Vagina (tissue), 2 donors: ENCODE results near the gene UGT1A3. TPM values are rescaled to one million over a fixed set of nuclear protein-coding genes. Genes with fewer than 3 reads are reported as not detected.
A peak's percentile ranks its signal among the peaks of the same experiment; 100 is the strongest.

Source experiments
- DNase-seq, 2 donors: peaks; one replicate each; pipeline ENCODE4 v3.0.0-alpha.2; 2017; ENCODE audit errors: extremely low spot score in 2 of 2
- H3K27ac ChIP-seq: fragments of 200-600 bp; sonication (generic); one replicate; pipeline ENCODE4 v1.5.1; 2019
- H3K27me3 ChIP-seq: fragments of 200-600 bp; sonication (generic); one replicate; pipeline ENCODE4 v1.5.1; 2019
- H3K36me3 ChIP-seq, 2 donors: fragments of 200-600 bp; sonication (generic); one replicate each; pipeline ENCODE4 v1.5.1; 2017 to 2019
- H3K4me1 ChIP-seq: fragments of 200-600 bp; sonication (generic); one replicate; pipeline ENCODE4 v1.5.1; 2019
- H3K4me3 ChIP-seq, 2 donors: fragments of 200-600 bp; sonication (generic); 1 replicate in 1 of 2; 2 replicates in 1 of 2; pipeline ENCODE4 v1.5.1; 2016 to 2019
- H3K9me3 ChIP-seq: fragments of 200-600 bp; sonication (generic); one replicate; pipeline ENCODE4 v1.5.1; 2019
- POLR2A ChIP-seq, 2 donors: fragments of 450-650 bp; IDR thresholded peaks; one replicate each; pipeline ENCODE4 v1.6.1; 2017; ENCODE audit warnings: antibody characterized with exemption in 2 of 2, mild to moderate bottlenecking in 2 of 2, moderate library complexity in 2 of 2
- POLR2AphosphoS5 ChIP-seq, 2 donors: sonication (generic); formaldehyde crosslinking; IDR thresholded peaks; one replicate each; pipeline ENCODE4 v1.9.0; 2017; ENCODE audit warnings: antibody characterized with exemption in 2 of 2, mild to moderate bottlenecking in 2 of 2, low read depth in 1 of 2; ENCODE audit not compliant: insufficient read depth in 1 of 2
- intact Hi-C: fragments of 100-400 bp; cut with DNase I; formaldehyde crosslinking; loops from one replicate; pipeline ENCODE4 v1.15.1; 2023
- total RNA-seq: library from RNA; depleted of rRNA; stranded (reverse); fragments of >200 nt; gene quantifications from one replicate; pipeline ENCODE4 v1.2.3, GENCODE V29; 2016
- TF ChIP-seq, protein P1 (sequence below), 3 experiments: fragments of 450-650 bp in 2 of 3; fragments of 200-600 bp in 1 of 3; sonication (generic) in 1 of 3; IDR thresholded peaks; one replicate each; pipeline ENCODE4 v1.5.1; 2017 to 2019; ENCODE audit warnings: antibody characterized with exemption in 3 of 3, mild to moderate bottlenecking in 2 of 3, moderate library complexity in 2 of 3

The UGT1A3 gene
- total RNA-seq, 1 donor from 2014 or later: not detected

DNA sequence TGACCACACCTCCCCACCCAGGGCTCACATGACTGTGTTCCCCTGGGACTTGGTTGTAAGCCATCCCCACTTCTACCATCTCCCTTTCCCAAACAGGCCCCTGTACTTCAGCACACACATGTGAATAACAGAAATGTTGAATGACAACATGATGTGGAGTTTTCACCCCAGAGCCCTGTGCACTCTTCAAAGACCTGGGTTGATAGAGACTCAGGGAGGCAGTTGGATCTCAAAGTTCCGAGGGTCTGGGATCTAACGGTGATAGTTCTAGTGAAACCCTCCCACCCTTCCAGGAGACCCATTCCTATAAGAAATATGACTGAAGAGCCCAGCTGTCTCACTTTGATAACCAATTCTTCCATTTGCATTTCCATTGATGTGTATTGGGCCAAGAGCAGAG is 49.2 kb downstream of the UGT1A3 start, which contains the start of gene MROH2A:
MROH2A (plus strand) TSS at position 301 of the 400 bp plus-strand sequence. CDS start 1,029 bp downstream, outside the sequence.
- Histone ChIP-seq H3K27ac (no peak within 1 kb of the TSS), H3K36me3 (no peaks in the 10 kb centered on the region), H3K4me3 (no peak within 1 kb of the TSS), H3K27me3 (no peaks in the 10 kb centered on the region), H3K9me3 (no peaks in the 10 kb centered on the region), H3K4me1 (no peaks in the 10 kb centered on the region)
- TF ChIP-seq, protein P1, sequence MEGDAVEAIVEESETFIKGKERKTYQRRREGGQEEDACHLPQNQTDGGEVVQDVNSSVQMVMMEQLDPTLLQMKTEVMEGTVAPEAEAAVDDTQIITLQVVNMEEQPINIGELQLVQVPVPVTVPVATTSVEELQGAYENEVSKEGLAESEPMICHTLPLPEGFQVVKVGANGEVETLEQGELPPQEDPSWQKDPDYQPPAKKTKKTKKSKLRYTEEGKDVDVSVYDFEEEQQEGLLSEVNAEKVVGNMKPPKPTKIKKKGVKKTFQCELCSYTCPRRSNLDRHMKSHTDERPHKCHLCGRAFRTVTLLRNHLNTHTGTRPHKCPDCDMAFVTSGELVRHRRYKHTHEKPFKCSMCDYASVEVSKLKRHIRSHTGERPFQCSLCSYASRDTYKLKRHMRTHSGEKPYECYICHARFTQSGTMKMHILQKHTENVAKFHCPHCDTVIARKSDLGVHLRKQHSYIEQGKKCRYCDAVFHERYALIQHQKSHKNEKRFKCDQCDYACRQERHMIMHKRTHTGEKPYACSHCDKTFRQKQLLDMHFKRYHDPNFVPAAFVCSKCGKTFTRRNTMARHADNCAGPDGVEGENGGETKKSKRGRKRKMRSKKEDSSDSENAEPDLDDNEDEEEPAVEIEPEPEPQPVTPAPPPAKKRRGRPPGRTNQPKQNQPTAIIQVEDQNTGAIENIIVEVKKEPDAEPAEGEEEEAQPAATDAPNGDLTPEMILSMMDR (IDR thresholded peaks at IDR 0.05): no peak
- TF ChIP-seq POLR2A (IDR thresholded peaks at IDR 0.05) (no peak), POLR2AphosphoS5 (IDR thresholded peaks at IDR 0.05; ENCODE audit: insufficient read depth in 1 of 2, low read depth in 1 of 2) (no peak)
- DNase-seq: no peak
- intact Hi-C loops: no loop called here

DNA sequence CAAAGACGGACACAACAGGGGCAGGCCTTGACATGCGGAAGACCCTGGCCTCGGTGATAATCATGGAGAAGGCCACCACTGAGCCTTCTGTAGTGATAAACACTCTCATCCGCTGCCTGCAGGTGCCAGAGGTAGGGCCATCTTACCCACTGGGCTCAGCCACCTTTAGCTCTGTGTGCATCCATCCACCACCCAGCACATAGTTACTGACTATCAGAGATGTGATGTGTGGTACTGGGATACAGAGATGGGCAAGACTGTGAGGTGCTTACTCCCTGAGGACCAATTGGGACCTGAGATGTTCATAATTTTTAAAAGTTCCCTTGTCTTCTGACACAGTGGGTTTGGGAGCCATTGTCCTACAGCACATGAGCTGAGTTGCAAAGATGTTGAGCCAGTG is 50.9 kb downstream of the UGT1A3 start:
- no peaks in the 10 kb centered on the region for H3K9me3 ChIP-seq
- TF ChIP-seq POLR2A (IDR thresholded peaks at IDR 0.05): no peak
- no peak for TF ChIP-seq POLR2AphosphoS5 (IDR thresholded peaks at IDR 0.05; ENCODE audit: insufficient read depth in 1 of 2, low read depth in 1 of 2)
- TF ChIP-seq, protein P1 (IDR thresholded peaks at IDR 0.05): no peak
- H3K27me3 ChIP-seq: no peaks in the 10 kb centered on the region
- H3K36me3 ChIP-seq: no peaks in the 10 kb centered on the region
- intact Hi-C loops: no loop called here
- H3K27ac ChIP-seq: no peak overlapping the region
- no peak overlapping the region for H3K4me3 ChIP-seq
- H3K4me1 ChIP-seq: no peaks in the 10 kb centered on the region
- DNase-seq: no peak

- H3K4me3 ChIP-seq: no peak overlapping the region
- H3K27me3 ChIP-seq: no peaks in the 10 kb centered on the region
- no peaks in the 10 kb centered on the region for H3K9me3 ChIP-seq
- no peaks in the 10 kb centered on the region for H3K4me1 ChIP-seq
- H3K36me3 ChIP-seq: no peaks in the 10 kb centered on the region
- TF ChIP-seq POLR2A (IDR thresholded peaks at IDR 0.05) (no peak), POLR2AphosphoS5 (IDR thresholded peaks at IDR 0.05; ENCODE audit: insufficient read depth in 1 of 2, low read depth in 1 of 2) (no peak)
- TF ChIP-seq, protein P1 (IDR thresholded peaks at IDR 0.05): no peak
- intact Hi-C loops: no loop called here
- DNase-seq: no peak
- no peak overlapping the region for H3K27ac ChIP-seq
Observed at GRCh38 chr2:233780771-233781170, 51.9 kb downstream of the UGT1A3 start.

DNA sequence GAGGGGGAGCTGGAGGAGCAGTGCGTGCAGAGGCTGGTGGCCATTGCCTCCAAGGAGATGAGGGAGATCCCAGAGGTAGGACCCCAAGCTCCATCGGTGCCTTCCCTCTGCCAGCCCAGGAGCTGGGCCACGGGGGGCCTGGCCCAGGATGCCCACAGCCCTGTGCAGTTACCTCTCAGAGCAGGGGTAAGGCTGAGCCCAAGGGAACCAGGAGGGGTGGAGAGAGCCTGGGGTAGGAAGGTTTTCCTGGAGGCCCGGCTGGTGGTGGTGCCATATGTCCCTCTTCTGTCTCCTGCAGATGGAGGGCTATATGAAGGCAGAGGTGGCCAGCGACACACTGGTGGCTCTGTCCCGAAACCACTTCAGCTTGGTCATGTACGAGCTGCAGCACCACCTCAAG is 60.7 kb downstream of the UGT1A3 start:
- H3K27ac ChIP-seq: no peak overlapping the region
- H3K36me3 ChIP-seq: no peaks in the 10 kb centered on the region
- H3K4me1 ChIP-seq: no peaks in the 10 kb centered on the region
- intact Hi-C loops: no loop called here
- H3K4me3 ChIP-seq: no peak overlapping the region
- no peak for TF ChIP-seq POLR2AphosphoS5 (IDR thresholded peaks at IDR 0.05; ENCODE audit: insufficient read depth in 1 of 2, low read depth in 1 of 2)
- TF ChIP-seq, protein P1 (IDR thresholded peaks at IDR 0.05): no peak
- TF ChIP-seq POLR2A (IDR thresholded peaks at IDR 0.05): no peak
- DNase-seq: peak in 1 of 2 donors; percentile 76
- H3K9me3 ChIP-seq: no peaks in the 10 kb centered on the region
- no peaks in the 10 kb centered on the region for H3K27me3 ChIP-seq

DNA sequence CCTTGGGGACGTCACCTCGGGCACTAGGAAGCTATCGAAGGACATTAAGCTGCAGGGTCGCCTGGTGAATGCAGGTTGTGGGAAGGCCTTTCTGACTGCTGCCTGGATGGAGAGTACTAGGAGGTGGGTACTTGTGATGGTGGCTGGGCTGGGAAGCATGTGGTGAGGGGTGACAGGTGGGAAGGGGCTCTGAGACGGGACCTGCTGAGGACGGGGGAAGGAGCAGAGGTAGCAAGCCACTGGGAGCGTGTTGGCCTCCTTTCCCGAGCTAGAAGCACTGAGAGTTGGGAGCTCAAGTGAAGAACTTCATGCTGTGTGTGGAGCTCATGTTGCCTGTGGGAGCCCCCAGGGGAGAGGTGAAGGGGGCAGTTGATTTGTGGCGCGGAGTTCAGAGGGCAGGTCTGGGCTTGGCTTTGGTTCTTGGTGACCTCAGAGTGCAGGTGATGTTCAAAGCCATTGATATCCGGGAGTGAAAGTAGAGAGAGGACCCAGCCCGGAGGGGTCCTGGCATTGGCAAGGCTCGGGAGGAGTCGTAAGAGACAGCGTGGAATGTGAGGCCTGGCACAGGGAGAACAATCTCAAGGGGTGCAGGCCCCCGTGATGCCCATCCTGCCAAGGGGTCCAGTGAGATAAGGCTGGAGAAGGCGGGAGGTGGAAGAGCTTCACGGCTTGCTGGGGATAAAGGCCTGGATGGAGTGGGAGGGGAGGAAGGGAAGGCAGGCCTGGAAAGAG is 62.5 kb downstream of the UGT1A3 start:
- Histone ChIP-seq H3K4me1 (no peaks in the 10 kb centered on the region), H3K36me3 (no peaks in the 10 kb centered on the region), H3K27ac (no peak overlapping the region), H3K27me3 (no peaks in the 10 kb centered on the region), H3K4me3 (no peak overlapping the region), H3K9me3 (no peaks in the 10 kb centered on the region)
- intact Hi-C loops: no loop called here
- TF ChIP-seq POLR2A (IDR thresholded peaks at IDR 0.05) (no peak), POLR2AphosphoS5 (IDR thresholded peaks at IDR 0.05; ENCODE audit: insufficient read depth in 1 of 2, low read depth in 1 of 2) (no peak)
- TF ChIP-seq, protein P1 (IDR thresholded peaks at IDR 0.05): no peak
- DNase-seq: peak in 1 of 2 donors; percentile 71
